H1 (cell line): ENCODE results near the gene DPYD. TPM values are rescaled to one million over a fixed set of nuclear protein-coding genes. Genes with fewer than 3 reads are reported as not detected.

Experiments used
- CHD7 ChIP-seq: fragments of 300-600 bp; sonication (generic); IDR thresholded peaks from 2 replicates; pipeline ENCODE4 v1.7.1; 2012; ENCODE audit warnings: low read length, moderate library complexity, mild to moderate bottlenecking, inconsistent platforms; ENCODE audit not compliant: insufficient replicate concordance
- NANOG ChIP-seq: IDR thresholded peaks from 2 replicates; pipeline ENCODE4 v1.6.1; 2011; ENCODE audit warnings: low read length, low read depth, mild to moderate bottlenecking, inconsistent platforms; ENCODE audit not compliant: insufficient read depth, poor library complexity, severe bottlenecking
- SP1 ChIP-seq: IDR thresholded peaks from 2 replicates; pipeline ENCODE4 v1.6.1; 2011; ENCODE audit warnings: low read depth, low read length
- polyA plus RNA-seq, 7 experiments: library from polyadenylated mRNA; depleted of rRNA in 3 of 7; stranded (reverse) in 5 of 7; unstranded in 2 of 7; fragments of >200 nt in 5 of 7; fragments of 200-250 nt in 2 of 7; gene quantifications; 1 replicate in 5 of 7; 2 replicates in 1 of 7; 4 replicates in 1 of 7; pipeline versions ENCODE4 v1.2.1 to v1.2.3, GENCODE V29; 2011 to 2013; ENCODE audit warnings: missing spikeins in 2 of 7, mixed read lengths in 2 of 7
- total RNA-seq: library from RNA; stranded (reverse); fragmentation: NEBNext Ultra II Directional; extraction: Animal tissue kit (Norgen Biotek cat#: 25700); gene quantifications from 2 replicates; pipeline ENCODE4 v1.2.1, GENCODE V29; 2021

The DPYD gene
- total and polyA plus RNA-seq, 2 of the 8 experiments (the other 6 are each of a cell fraction or from before 2014, with no cell fraction given), result 0.29 to 0.73 TPM

GRCh38 chr1:97114842-97115241 lies 806.0 kb downstream of the DPYD start (continued):
- TF ChIP-seq CHD7 (peak; percentile 55), NANOG (no peak), SP1 (0 out of 2 replicates have a peak, but pooled peaks have one; percentile 9)
